DND-41 (cell line): Measurements from ENCODE around the gene TBCD.

Source experiments
- ATAC-seq: fragments of 200-7000 bp; cut with Tn5 transposase; 3 replicates; pipeline ENCODE4 v1.9.1; 2021; ENCODE audit warnings: low read depth; ENCODE audit not compliant: insufficient read depth
- DNase-seq: peaks from one replicate; pipeline ENCODE4 v3.0.0-alpha.2; 2020
- H2AFZ ChIP-seq: 2 replicates; pipeline ENCODE4 v1.6.0; 2012; ENCODE audit warnings: low read depth, low read length
- H3K27ac ChIP-seq: 2 replicates; pipeline ENCODE4 v1.5.1; 2012; ENCODE audit warnings: low read length, inconsistent platforms
- H3K27me3 ChIP-seq: fragments of 200-600 bp; sonication (generic); 2 replicates; pipeline ENCODE4 v1.6.0; 2012; ENCODE audit warnings: low read length, mild to moderate bottlenecking, inconsistent platforms; ENCODE audit not compliant: insufficient read depth, poor library complexity
- H3K36me3 ChIP-seq: 2 replicates; pipeline ENCODE4 v1.5.1; 2012; ENCODE audit warnings: low read length, inconsistent platforms; ENCODE audit not compliant: insufficient read depth
- H3K4me1 ChIP-seq: 2 replicates; pipeline ENCODE4 v1.5.1; 2012; ENCODE audit warnings: mild to moderate bottlenecking, low read length; ENCODE audit not compliant: insufficient read depth
- H3K4me2 ChIP-seq: 2 replicates; pipeline ENCODE4 v1.6.0; 2012; ENCODE audit warnings: mild to moderate bottlenecking, moderate library complexity, low read length, inconsistent platforms; ENCODE audit not compliant: insufficient read depth
- H3K4me3 ChIP-seq, 2 experiments: fragments of 200-600 bp in 1 of 2; shearing (Covaris generic) in 1 of 2; 2 replicates each; pipeline ENCODE4 v1.5.1; 2012 to 2016; ENCODE audit warnings: inconsistent platforms in 2 of 2, low read length in 2 of 2, mild to moderate bottlenecking in 2 of 2, low read depth in 1 of 2, moderate library complexity in 1 of 2
- H3K79me2 ChIP-seq: 2 replicates; pipeline ENCODE4 v1.6.0; 2012; ENCODE audit warnings: low read length, inconsistent platforms; ENCODE audit not compliant: insufficient read depth
- H3K9ac ChIP-seq: 2 replicates; pipeline ENCODE4 v1.6.0; 2012; ENCODE audit warnings: low read depth, mild to moderate bottlenecking, inconsistent platforms, low read length, moderate library complexity
- H3K9me3 ChIP-seq: 2 replicates; pipeline ENCODE4 v1.5.1; 2012; ENCODE audit warnings: low read length, moderate library complexity, mild to moderate bottlenecking, inconsistent platforms; ENCODE audit not compliant: insufficient read depth, severe bottlenecking
- H4K20me1 ChIP-seq: 2 replicates; pipeline ENCODE4 v1.6.0; 2012; ENCODE audit warnings: low read length; ENCODE audit not compliant: insufficient read depth
- EZH2 ChIP-seq: IDR thresholded peaks from 3 replicates; pipeline ENCODE4 v1.6.1; 2012; ENCODE audit warnings: borderline replicate concordance, low read depth, mild to moderate bottlenecking, moderate library complexity, low read length, inconsistent platforms; ENCODE audit not compliant: severe bottlenecking
- TF ChIP-seq, protein P1 (sequence below): IDR thresholded peaks from 2 replicates; pipeline ENCODE4 v1.5.1; 2012; ENCODE audit warnings: borderline replicate concordance, low read length, moderate library complexity, mild to moderate bottlenecking; ENCODE audit not compliant: poor library complexity, severe bottlenecking; ENCODE audit errors: extremely low read depth

Gene TBCD

DNA sequence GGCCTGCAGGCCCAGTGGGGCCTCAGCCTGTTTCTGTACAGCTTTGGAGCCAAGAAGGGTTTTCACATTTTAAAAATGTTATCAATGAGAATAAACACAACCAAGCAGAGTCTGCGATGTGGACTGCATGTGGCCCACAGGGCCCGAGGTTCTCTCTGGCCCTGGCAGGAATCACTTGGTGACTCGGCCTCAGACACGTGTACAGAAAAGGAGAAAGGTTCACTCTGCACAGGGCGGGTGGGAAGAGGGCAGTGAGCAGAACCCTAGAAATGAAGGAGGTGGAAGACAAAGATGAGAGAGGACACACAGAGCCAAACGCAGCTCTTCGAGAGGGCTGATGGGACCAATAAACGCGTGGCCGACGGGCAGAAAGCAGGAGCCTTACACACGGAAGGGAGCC, 99.5 kb downstream of the TBCD start:
- Histone ChIP-seq H3K36me3 (peaks cover 25% of the 10 kb centered on the region), H3K9me3 (no peaks in the 10 kb centered on the region), H3K4me2 (no peak overlapping the region), H4K20me1 (no peaks in the 10 kb centered on the region), H3K4me1 (peaks cover 27% of the 10 kb centered on the region), H3K27me3 (no peaks in the 10 kb centered on the region), H3K4me3 (no peak overlapping the region), H2AFZ (no peak overlapping the region), H3K79me2 (peaks cover 48% of the 10 kb centered on the region), H3K9ac (no peak overlapping the region), H3K27ac (peak overlapping the region; percentile 26)
- DNase-seq (no peak), ATAC-seq (no peak)
- TF ChIP-seq, protein P1, sequence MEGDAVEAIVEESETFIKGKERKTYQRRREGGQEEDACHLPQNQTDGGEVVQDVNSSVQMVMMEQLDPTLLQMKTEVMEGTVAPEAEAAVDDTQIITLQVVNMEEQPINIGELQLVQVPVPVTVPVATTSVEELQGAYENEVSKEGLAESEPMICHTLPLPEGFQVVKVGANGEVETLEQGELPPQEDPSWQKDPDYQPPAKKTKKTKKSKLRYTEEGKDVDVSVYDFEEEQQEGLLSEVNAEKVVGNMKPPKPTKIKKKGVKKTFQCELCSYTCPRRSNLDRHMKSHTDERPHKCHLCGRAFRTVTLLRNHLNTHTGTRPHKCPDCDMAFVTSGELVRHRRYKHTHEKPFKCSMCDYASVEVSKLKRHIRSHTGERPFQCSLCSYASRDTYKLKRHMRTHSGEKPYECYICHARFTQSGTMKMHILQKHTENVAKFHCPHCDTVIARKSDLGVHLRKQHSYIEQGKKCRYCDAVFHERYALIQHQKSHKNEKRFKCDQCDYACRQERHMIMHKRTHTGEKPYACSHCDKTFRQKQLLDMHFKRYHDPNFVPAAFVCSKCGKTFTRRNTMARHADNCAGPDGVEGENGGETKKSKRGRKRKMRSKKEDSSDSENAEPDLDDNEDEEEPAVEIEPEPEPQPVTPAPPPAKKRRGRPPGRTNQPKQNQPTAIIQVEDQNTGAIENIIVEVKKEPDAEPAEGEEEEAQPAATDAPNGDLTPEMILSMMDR = no peak
- no peak for TF ChIP-seq EZH2

DNA sequence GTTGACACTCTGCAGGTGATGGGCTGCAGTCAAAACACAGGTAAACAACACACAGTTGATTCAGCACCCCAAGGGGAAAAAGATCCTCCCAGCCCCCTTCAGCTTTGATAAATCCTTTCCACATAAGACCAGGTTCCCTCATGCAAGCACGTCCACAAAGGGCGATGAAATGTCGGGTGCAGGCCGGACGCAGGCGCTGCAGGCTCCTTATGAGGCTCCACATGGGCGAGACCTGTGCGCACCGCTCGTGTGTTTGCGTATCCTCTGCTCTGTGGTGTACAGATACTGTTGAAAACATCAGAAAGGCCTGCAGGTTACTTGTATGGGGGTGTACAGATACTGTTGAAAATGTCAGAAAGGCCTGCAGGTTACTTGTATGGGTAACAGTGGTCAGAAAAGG, 102.4 kb downstream of the TBCD start:
- H3K27me3 ChIP-seq = no peaks in the 10 kb centered on the region
- no peak overlapping the region for H3K4me3 ChIP-seq
- H3K4me1 ChIP-seq = peaks cover 21% of the 10 kb centered on the region
- peaks cover 37% of the 10 kb centered on the region for H3K36me3 ChIP-seq
- no peak overlapping the region for H2AFZ ChIP-seq
- peaks cover 66% of the 10 kb centered on the region for H3K79me2 ChIP-seq
- H4K20me1 ChIP-seq = no peaks in the 10 kb centered on the region
- H3K9ac ChIP-seq = no peak overlapping the region
- 0 out of 2 replicates have a peak overlapping the region, but pooled peaks have one; percentile 18 for H3K27ac ChIP-seq
- no peak overlapping the region for H3K4me2 ChIP-seq
- H3K9me3 ChIP-seq = no peaks in the 10 kb centered on the region
- DNase-seq (no peak), ATAC-seq (no peak)
- TF ChIP-seq, protein P1 = no peak
- TF ChIP-seq EZH2 = no peak

DNA sequence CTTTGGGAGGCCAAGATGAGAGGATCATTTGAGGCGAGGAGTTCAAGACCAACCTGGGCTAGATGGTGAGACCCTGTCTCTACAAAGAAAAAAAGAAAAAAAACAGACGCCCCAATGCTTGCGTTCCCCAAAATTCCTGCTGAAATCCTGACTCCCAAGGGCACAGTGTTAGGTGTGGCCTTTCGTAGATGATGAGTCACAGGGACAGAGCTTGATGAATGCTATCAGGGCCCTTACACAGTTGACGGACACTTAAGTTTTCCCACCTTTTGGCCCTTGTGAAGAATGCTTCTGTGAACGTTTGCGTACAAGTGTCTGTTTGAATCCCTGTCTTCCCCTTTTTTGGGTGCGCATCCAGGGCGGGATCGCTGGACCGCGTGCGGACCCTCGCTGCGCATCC, 104.5 kb downstream of the TBCD start:
- no peak overlapping the region for H3K4me2 ChIP-seq
- peaks cover 68% of the 10 kb centered on the region for H3K79me2 ChIP-seq
- no peak for TF ChIP-seq EZH2
- TF ChIP-seq, protein P1 = no peak
- no peak overlapping the region for H3K4me3 ChIP-seq
- no peaks in the 10 kb centered on the region for H3K27me3 ChIP-seq
- no peak overlapping the region for H3K9ac ChIP-seq
- no peak overlapping the region for H2AFZ ChIP-seq
- H3K27ac ChIP-seq = no peak overlapping the region
- H4K20me1 ChIP-seq = no peaks in the 10 kb centered on the region
- DNase-seq = no peak
- H3K9me3 ChIP-seq = no peaks in the 10 kb centered on the region
- no peak for ATAC-seq
- H3K4me1 ChIP-seq = peaks cover 37% of the 10 kb centered on the region
- H3K36me3 ChIP-seq = peaks cover 31% of the 10 kb centered on the region
